Bronchial epithelial cell (primary cell): ENCODE data around the gene COL2A1. TPM values are rescaled to one million over a fixed set of nuclear protein-coding genes. Genes with fewer than 3 reads are reported as not detected.

Experiments
- DNase-seq: peaks from one replicate; pipeline ENCODE4 v3.0.0-alpha.2; 2010; ENCODE audit warnings: low read depth
- FAIRE-seq: peaks from 2 replicates; lab custom pipeline; 2011; peaks lifted over from hg19 to GRCh38; lab: Jason Lieb, UNC
- H3K27me3 ChIP-seq: 2 replicates; pipeline ENCODE4 v1.5.1; 2011; ENCODE audit warnings: low read length; ENCODE audit not compliant: control insufficient read depth, insufficient read depth
- H3K36me3 ChIP-seq: 2 replicates; pipeline ENCODE4 v1.5.1; 2011; ENCODE audit warnings: low read length; ENCODE audit not compliant: control insufficient read depth, insufficient read depth
- H3K4me3 ChIP-seq: 2 replicates; pipeline ENCODE4 v1.5.1; 2011; ENCODE audit warnings: mild to moderate bottlenecking, low read depth, low read length, control low read depth
- CTCF ChIP-seq: IDR thresholded peaks from 2 replicates; pipeline ENCODE4 v1.5.1; 2011; ENCODE audit warnings: mild to moderate bottlenecking, moderate library complexity, low read length, control low read depth, inconsistent platforms; ENCODE audit not compliant: insufficient read depth, severe bottlenecking
- total RNA-seq: library from RNA; depleted of rRNA; stranded (reverse); fragments of >200 nt; gene quantifications from 2 replicates; pipeline ENCODE4 v1.2.1, GENCODE V29; 2014

The COL2A1 gene
- total RNA-seq, 1 donor from 2014 or later: under 0.01 TPM

- TF ChIP-seq CTCF: no peak
- Histone ChIP-seq H3K4me3 (no peak overlapping the region), H3K27me3 (peaks cover 3% of the 10 kb centered on the region), H3K36me3 (no peaks in the 10 kb centered on the region)
- no peak for FAIRE-seq
- no peak for DNase-seq
Measured at GRCh38 chr12:48024735-48025134, 20.5 kb upstream of the COL2A1 start.

- DNase-seq: no peak
- H3K4me3 ChIP-seq: no peak overlapping the region
- H3K36me3 ChIP-seq: no peaks in the 10 kb centered on the region
- H3K27me3 ChIP-seq: peaks cover 10% of the 10 kb centered on the region
- FAIRE-seq: no peak
- no peak for TF ChIP-seq CTCF
Measured at GRCh38 chr12:48023386-48023785, 19.1 kb upstream of the COL2A1 start.

DNA sequence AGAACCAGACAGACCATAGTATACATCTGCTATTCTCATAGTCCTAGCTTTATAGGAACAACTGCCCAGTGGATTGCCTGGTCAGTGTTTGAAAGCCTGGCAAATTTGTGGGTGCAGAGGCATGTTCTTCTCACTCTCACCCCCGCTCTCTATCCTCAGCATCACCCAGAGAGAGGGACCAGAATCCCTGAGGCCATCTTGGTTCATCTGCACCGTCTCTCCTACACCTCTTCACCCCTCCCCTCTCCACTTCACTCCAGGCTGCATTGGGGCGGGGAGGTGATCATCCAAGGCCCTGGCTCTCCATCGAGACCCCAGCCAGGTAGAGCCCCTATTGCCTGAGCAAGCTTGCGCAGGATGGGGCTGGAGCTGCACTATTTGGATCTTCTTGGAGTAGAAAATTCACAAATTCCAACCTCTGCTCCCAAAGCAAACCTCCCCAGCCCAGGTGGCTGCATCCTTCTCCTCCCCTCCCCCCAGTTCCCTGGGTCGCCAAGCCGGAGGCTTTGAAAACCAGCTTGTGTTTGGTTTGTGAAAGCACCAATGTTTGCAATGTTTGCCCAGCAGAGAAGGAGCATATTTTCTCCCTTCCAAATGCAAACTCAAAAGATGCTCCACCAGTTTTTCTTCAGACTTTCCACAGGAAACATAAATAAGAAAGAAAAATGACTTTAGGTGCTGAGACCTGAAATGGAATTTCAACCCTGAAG lies 18.6 kb upstream of the COL2A1 start:
- TF ChIP-seq CTCF: no peak
- H3K27me3 ChIP-seq: peaks cover 13% of the 10 kb centered on the region
- DNase-seq: no peak
- H3K36me3 ChIP-seq: no peaks in the 10 kb centered on the region
- no peak overlapping the region for H3K4me3 ChIP-seq
- FAIRE-seq: no peak

DNA sequence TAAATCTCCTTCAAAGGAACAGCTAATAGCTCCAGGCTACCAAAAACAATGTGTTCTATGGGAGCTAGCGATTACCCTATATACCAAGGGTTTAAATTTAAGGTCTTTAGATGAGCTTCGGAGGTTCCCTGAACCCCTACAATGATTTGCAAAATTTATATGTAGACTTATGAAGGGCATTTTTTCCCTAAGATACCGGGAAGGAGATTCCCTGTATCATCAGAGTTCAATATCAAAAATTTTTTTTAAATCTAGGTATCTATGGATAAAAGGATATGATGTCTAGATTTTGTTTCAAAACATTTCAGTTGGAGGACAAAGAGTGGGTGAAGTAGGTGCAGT lies 17.9 kb upstream of the COL2A1 start:
- Histone ChIP-seq H3K4me3 (no peak overlapping the region), H3K27me3 (peaks cover 14% of the 10 kb centered on the region), H3K36me3 (no peaks in the 10 kb centered on the region)
- FAIRE-seq: no peak
- no peak for TF ChIP-seq CTCF
- DNase-seq: no peak

GRCh38 chr12:48021485-48022179 lies 17.4 kb upstream of the COL2A1 start:
- FAIRE-seq: peak; percentile 7
- TF ChIP-seq CTCF: no peak
- H3K4me3 ChIP-seq: no peak overlapping the region
- H3K27me3 ChIP-seq: peaks cover 14% of the 10 kb centered on the region
- no peaks in the 10 kb centered on the region for H3K36me3 ChIP-seq
- no peak for DNase-seq
